Liver (tissue), 9 donors: ENCODE data around the gene HTRA1. TPM values are rescaled to one million over a fixed set of nuclear protein-coding genes. Genes with fewer than 3 reads are reported as not detected.

ENCODE experiments used
- DNase-seq: peaks from one replicate; pipeline ENCODE4 v3.0.0-alpha.2; 2017; ENCODE audit warnings: low spot score
- H3K27ac ChIP-seq, 2 donors: one replicate each; pipeline ENCODE4 v1.7.0; 2013; ENCODE audit warnings: inconsistent platforms in 2 of 2, low read length in 2 of 2, control low read depth in 1 of 2, low read depth in 1 of 2, mild to moderate bottlenecking in 1 of 2
- H3K27me3 ChIP-seq, 4 donors: one replicate each; pipeline versions ENCODE4 v1.6.1 to v1.7.0; 2013; ENCODE audit warnings: low read length in 3 of 4, inconsistent platforms in 1 of 4, mild to moderate bottlenecking in 1 of 4, moderate library complexity in 1 of 4; ENCODE audit not compliant: control insufficient read depth in 4 of 4, insufficient read depth in 4 of 4
- H3K36me3 ChIP-seq, 4 donors: one replicate each; pipeline versions ENCODE4 v1.6.1 to v1.7.0; 2013; ENCODE audit warnings: low read length in 3 of 4, mild to moderate bottlenecking in 3 of 4, low read depth in 1 of 4, moderate library complexity in 1 of 4; ENCODE audit not compliant: control insufficient read depth in 4 of 4, insufficient read depth in 3 of 4
- H3K4me1 ChIP-seq, 4 donors: one replicate each; pipeline versions ENCODE4 v1.6.1 to v1.7.0; 2013; ENCODE audit warnings: low read length in 3 of 4, mild to moderate bottlenecking in 3 of 4, moderate library complexity in 1 of 4; ENCODE audit not compliant: control insufficient read depth in 4 of 4, insufficient read depth in 4 of 4
- H3K4me3 ChIP-seq, 3 donors: one replicate each; pipeline versions ENCODE4 v1.6.1 to v1.7.0; 2013; ENCODE audit warnings: low read length in 3 of 3, control low read depth in 1 of 3, low read depth in 1 of 3, mild to moderate bottlenecking in 1 of 3
- H3K9ac ChIP-seq, 2 donors: one replicate each; pipeline ENCODE4 v1.7.0; 2013; ENCODE audit warnings: low read length in 2 of 2, mild to moderate bottlenecking in 2 of 2, moderate library complexity in 2 of 2, control low read depth in 1 of 2, low read depth in 1 of 2
- H3K9me3 ChIP-seq, 4 donors: one replicate each; pipeline versions ENCODE4 v1.6.1 to v1.7.0; 2013; ENCODE audit warnings: low read length in 3 of 4; ENCODE audit not compliant: control insufficient read depth in 4 of 4
- EGR1 ChIP-seq, 2 donors: IDR thresholded peaks; 2 replicates each; pipeline ENCODE4 v1.6.1; 2016 to 2018; ENCODE audit warnings: antibody characterized with exemption in 2 of 2, low read depth in 2 of 2
- GABPA ChIP-seq, 2 donors: IDR thresholded peaks in 1 of 2; conservative IDR thresholded peaks in 1 of 2; 2 replicates each; pipeline ENCODE4 v1.6.1; 2016; ENCODE audit warnings: antibody characterized with exemption in 2 of 2, mild to moderate bottlenecking in 1 of 2, moderate library complexity in 1 of 2
- HNF4A ChIP-seq, 2 donors: conservative IDR thresholded peaks; 2 replicates each; pipeline ENCODE4 v1.6.1; 2016; ENCODE audit warnings: antibody characterized with exemption in 2 of 2, mild to moderate bottlenecking in 2 of 2
- HNF4G ChIP-seq: IDR thresholded peaks from 2 replicates; pipeline ENCODE4 v1.6.1; 2016; ENCODE audit warnings: antibody characterized with exemption
- JUND ChIP-seq, 2 donors: IDR thresholded peaks; 2 replicates each; pipeline ENCODE4 v1.6.1; 2016; ENCODE audit warnings: antibody characterized with exemption in 2 of 2
- MAX ChIP-seq: IDR thresholded peaks from 2 replicates; pipeline ENCODE4 v1.6.1; 2016; ENCODE audit warnings: antibody characterized with exemption
- RAD21 ChIP-seq, 2 donors: IDR thresholded peaks; 2 replicates each; pipeline ENCODE4 v1.6.1; 2016; ENCODE audit warnings: antibody characterized with exemption in 2 of 2, mild to moderate bottlenecking in 2 of 2
- RXRA ChIP-seq, 2 donors: IDR thresholded peaks; 2 replicates each; pipeline ENCODE4 v1.6.1; 2017 to 2018; ENCODE audit warnings: antibody characterized with exemption in 2 of 2, mild to moderate bottlenecking in 1 of 2
- SP1 ChIP-seq: IDR thresholded peaks from 2 replicates; pipeline ENCODE4 v1.6.1; 2018; ENCODE audit warnings: antibody characterized with exemption, mild to moderate bottlenecking
- YY1 ChIP-seq: IDR thresholded peaks from 2 replicates; pipeline ENCODE4 v1.6.1; 2016; ENCODE audit warnings: antibody characterized with exemption, mild to moderate bottlenecking
- ZBTB33 ChIP-seq: IDR thresholded peaks from 2 replicates; pipeline ENCODE4 v1.6.1; 2016; ENCODE audit warnings: antibody characterized with exemption
- WGBS: extraction: QIAGEN DNeasy Blood & Tissue Kit; methylation state at CpG from one replicate; pipeline ENCODE4 v1.1.7; 2013; 5-methylcytosine and 5-hydroxymethylcytosine counted together
- polyA plus RNA-seq, 2 donors: library from polyadenylated mRNA; stranded (reverse) in 1 of 2; unstranded in 1 of 2; fragments of 200-250 nt in 1 of 2; fragments of >200 nt in 1 of 2; fragmentation: Nextera tagmentation in 1 of 2; extraction: Ambion mirVana in 1 of 2; gene quantifications; one replicate each; pipeline versions ENCODE4 v1.2.1 to v1.2.3, GENCODE V29; 2013 to 2015
- total RNA-seq, 2 donors: library from RNA; depleted of rRNA; stranded (reverse); fragments of >200 nt; gene quantifications; one replicate each; pipeline ENCODE4 v1.2.3, GENCODE V29; 2014
- TF ChIP-seq, protein P1 (sequence below): IDR thresholded peaks from 2 replicates; pipeline ENCODE4 v1.6.1; 2016; ENCODE audit warnings: antibody characterized with exemption
- TF ChIP-seq, protein P2 (sequence below): IDR thresholded peaks from 2 replicates; pipeline ENCODE4 v1.6.1; 2016; ENCODE audit warnings: antibody characterized with exemption, mild to moderate bottlenecking
- donor health status: healthy.
- donor health status: healthy.
- donor health status: healthy.
- donor health status: healthy.
- donor health status: healthy.

HTRA1 gene
- total and polyA plus RNA-seq, 4 donors: 4.3 to 289 (median 72.1) TPM

DNA sequence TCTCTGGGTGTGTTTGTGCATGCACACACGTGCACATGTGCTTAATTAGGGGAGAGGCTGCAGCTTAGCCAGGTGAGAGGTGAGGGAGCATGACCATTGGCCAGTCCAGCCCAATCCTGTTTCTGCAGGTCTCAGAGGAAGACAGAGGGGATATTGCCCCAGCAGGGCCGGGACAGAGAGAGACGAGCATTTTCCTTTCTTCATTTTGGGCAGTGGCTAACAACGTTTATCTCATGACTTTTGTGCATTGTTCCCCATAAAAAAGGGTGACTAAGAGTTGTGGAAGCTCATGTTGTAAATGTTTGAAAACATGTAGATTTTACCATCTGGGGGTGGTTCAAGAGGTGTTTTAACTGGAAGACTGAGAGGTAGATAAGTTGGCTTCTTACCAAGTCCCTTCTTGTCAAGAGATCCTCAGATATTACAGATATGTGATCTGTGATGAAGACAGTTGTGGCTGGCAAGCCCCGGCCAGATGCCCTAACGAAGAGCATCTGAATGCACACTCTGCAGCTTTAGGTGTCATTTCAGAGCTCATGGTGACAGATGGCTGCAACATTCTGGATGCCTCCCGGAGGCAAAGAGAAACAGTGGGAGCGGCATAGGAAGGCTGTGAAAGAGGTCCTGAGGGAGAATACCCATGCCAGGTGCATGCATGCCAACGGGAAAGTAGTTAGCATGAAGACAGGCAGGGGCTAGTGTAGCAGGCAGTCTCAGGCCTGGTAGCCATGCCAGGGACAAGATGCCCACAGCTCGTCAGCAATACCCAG lies 82.5 kb downstream of the HTRA1 start:
- H3K27me3 ChIP-seq: no peaks in the 10 kb centered on the region
- DNase-seq: no peak
- H3K36me3 ChIP-seq: no peaks in the 10 kb centered on the region
- no peaks in the 10 kb centered on the region for H3K9me3 ChIP-seq
- WGBS: 88% methylated on average over 10 of the region's 10 CpGs
- no peak overlapping the region for H3K27ac ChIP-seq
- no peak overlapping the region for H3K9ac ChIP-seq
- no peak for TF ChIP-seq EGR1 (IDR thresholded peaks at IDR 0.05; ENCODE audit: low read depth in 2 of 2)
- TF ChIP-seq HNF4A (conservative IDR thresholded peaks at IDR 0.05): no peak
- no peak for TF ChIP-seq RXRA (IDR thresholded peaks at IDR 0.05)
- no peak for TF ChIP-seq SP1
- no peak for TF ChIP-seq HNF4G
- TF ChIP-seq, protein P1, sequence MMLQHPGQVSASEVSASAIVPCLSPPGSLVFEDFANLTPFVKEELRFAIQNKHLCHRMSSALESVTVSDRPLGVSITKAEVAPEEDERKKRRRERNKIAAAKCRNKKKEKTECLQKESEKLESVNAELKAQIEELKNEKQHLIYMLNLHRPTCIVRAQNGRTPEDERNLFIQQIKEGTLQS: no peak
- no peak for TF ChIP-seq RAD21 (IDR thresholded peaks at IDR 0.05)
- no peak for TF ChIP-seq JUND (IDR thresholded peaks at IDR 0.05)
- peaks cover 3 to 10% (median 3%) of the 10 kb centered on the region in 4 donors for H3K4me1 ChIP-seq
- H3K4me3 ChIP-seq: no peak overlapping the region

DNA sequence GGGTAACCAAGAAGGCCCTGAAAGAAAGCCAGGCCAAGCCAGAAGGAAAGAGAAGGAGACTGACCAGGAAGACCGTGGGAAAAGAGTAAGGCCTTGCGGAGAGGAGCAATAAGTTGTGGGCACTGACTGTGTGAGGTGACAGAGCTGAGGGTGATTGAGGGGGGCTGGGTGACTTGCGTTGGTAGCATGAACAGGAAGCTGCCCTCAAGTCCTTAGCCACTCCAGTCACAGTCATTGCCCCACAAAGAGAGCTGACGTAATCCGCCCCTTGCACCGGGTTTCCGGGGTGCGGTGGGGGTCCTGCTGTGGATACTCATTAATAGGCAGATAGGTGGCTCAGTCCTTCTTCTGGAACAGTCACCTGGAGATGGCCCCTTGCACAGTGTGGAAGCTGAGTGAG lies 83.1 kb downstream of the HTRA1 start:
- Histone ChIP-seq H3K27ac (no peak overlapping the region), H3K9ac (no peak overlapping the region), H3K9me3 (no peaks in the 10 kb centered on the region), H3K4me1 (peaks cover 3 to 10% (median 3%) of the 10 kb centered on the region in 4 donors), H3K27me3 (no peaks in the 10 kb centered on the region), H3K36me3 (no peaks in the 10 kb centered on the region), H3K4me3 (no peak overlapping the region)
- DNase-seq: no peak
- WGBS: 94% methylated on average over 8 of the region's 8 CpGs
- TF ChIP-seq RAD21 (IDR thresholded peaks at IDR 0.05) (no peak), RXRA (IDR thresholded peaks at IDR 0.05) (no peak), YY1 (no peak), MAX (no peak), HNF4G (no peak), GABPA (IDR thresholded peaks at IDR 0.05 in 1 of 2, conservative IDR thresholded peaks at IDR 0.05 in 1 of 2) (no peak), JUND (IDR thresholded peaks at IDR 0.05) (no peak), EGR1 (IDR thresholded peaks at IDR 0.05; ENCODE audit: low read depth in 2 of 2) (no peak), ZBTB33 (no peak)
- TF ChIP-seq, protein P1: no peak
- TF ChIP-seq, protein P2, sequence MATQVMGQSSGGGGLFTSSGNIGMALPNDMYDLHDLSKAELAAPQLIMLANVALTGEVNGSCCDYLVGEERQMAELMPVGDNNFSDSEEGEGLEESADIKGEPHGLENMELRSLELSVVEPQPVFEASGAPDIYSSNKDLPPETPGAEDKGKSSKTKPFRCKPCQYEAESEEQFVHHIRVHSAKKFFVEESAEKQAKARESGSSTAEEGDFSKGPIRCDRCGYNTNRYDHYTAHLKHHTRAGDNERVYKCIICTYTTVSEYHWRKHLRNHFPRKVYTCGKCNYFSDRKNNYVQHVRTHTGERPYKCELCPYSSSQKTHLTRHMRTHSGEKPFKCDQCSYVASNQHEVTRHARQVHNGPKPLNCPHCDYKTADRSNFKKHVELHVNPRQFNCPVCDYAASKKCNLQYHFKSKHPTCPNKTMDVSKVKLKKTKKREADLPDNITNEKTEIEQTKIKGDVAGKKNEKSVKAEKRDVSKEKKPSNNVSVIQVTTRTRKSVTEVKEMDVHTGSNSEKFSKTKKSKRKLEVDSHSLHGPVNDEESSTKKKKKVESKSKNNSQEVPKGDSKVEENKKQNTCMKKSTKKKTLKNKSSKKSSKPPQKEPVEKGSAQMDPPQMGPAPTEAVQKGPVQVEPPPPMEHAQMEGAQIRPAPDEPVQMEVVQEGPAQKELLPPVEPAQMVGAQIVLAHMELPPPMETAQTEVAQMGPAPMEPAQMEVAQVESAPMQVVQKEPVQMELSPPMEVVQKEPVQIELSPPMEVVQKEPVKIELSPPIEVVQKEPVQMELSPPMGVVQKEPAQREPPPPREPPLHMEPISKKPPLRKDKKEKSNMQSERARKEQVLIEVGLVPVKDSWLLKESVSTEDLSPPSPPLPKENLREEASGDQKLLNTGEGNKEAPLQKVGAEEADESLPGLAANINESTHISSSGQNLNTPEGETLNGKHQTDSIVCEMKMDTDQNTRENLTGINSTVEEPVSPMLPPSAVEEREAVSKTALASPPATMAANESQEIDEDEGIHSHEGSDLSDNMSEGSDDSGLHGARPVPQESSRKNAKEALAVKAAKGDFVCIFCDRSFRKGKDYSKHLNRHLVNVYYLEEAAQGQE: no peak
